WTC11 (cell line): ENCODE data around the gene PRKCZ.

Source experiments
- ATF1 ChIP-seq: sonication (generic); formaldehyde crosslinking; IDR thresholded peaks from 2 replicates; pipeline ENCODE4 v1.8.1; 2023; ENCODE audit warnings: mild to moderate bottlenecking, moderate library complexity, missing genetic modification reagents
- CBFB ChIP-seq: sonication (generic); formaldehyde crosslinking; IDR thresholded peaks from 2 replicates; pipeline ENCODE4 v1.8.1; 2022; ENCODE audit warnings: mild to moderate bottlenecking, low read depth, missing genetic modification reagents
- CTCF ChIP-seq: fragments of 200-600 bp; IDR thresholded peaks from 2 replicates; pipeline ENCODE4 v1.8.0; 2022; ENCODE audit warnings: antibody characterized with exemption
- NFYB ChIP-seq: sonication (generic); formaldehyde crosslinking; conservative IDR thresholded peaks from 2 replicates; pipeline ENCODE4 v1.8.0; 2022; ENCODE audit warnings: low read depth, missing genetic modification reagents
- SP1 ChIP-seq: sonication (generic); formaldehyde crosslinking; conservative IDR thresholded peaks from 2 replicates; pipeline ENCODE4 v1.8.1; 2022; ENCODE audit warnings: missing genetic modification reagents
- TEAD4 ChIP-seq: sonication (generic); formaldehyde crosslinking; IDR thresholded peaks from 2 replicates; pipeline ENCODE4 v1.8.0; 2022; ENCODE audit warnings: mild to moderate bottlenecking, missing genetic modification reagents
- ZNF232 ChIP-seq: sonication (generic); formaldehyde crosslinking; IDR thresholded peaks from 2 replicates; pipeline ENCODE4 v1.8.0; 2022; ENCODE audit warnings: mild to moderate bottlenecking, missing genetic modification reagents
- TF ChIP-seq, protein P1 (sequence below): sonication (generic); formaldehyde crosslinking; IDR thresholded peaks from 2 replicates; pipeline ENCODE4 v1.8.0; 2023; ENCODE audit warnings: missing genetic modification reagents
- TF ChIP-seq, protein P2 (sequence below): sonication (generic); formaldehyde crosslinking; IDR thresholded peaks from 2 replicates; pipeline ENCODE4 v1.8.1; 2023; ENCODE audit warnings: mild to moderate bottlenecking, moderate library complexity, missing genetic modification reagents
- TF ChIP-seq, protein P3 (sequence below): sonication (generic); formaldehyde crosslinking; IDR thresholded peaks from 2 replicates; pipeline ENCODE4 v1.8.0; 2022; ENCODE audit warnings: missing genetic modification reagents
- TF ChIP-seq, protein P4 (sequence below): sonication (generic); formaldehyde crosslinking; IDR thresholded peaks from 2 replicates; pipeline ENCODE4 v1.8.0; 2022; ENCODE audit warnings: mild to moderate bottlenecking, missing genetic modification reagents
- TF ChIP-seq, protein P5 (sequence below): sonication (generic); formaldehyde crosslinking; IDR thresholded peaks from 2 replicates; pipeline ENCODE4 v1.8.0; 2022; ENCODE audit warnings: mild to moderate bottlenecking, missing genetic modification reagents

DNA sequence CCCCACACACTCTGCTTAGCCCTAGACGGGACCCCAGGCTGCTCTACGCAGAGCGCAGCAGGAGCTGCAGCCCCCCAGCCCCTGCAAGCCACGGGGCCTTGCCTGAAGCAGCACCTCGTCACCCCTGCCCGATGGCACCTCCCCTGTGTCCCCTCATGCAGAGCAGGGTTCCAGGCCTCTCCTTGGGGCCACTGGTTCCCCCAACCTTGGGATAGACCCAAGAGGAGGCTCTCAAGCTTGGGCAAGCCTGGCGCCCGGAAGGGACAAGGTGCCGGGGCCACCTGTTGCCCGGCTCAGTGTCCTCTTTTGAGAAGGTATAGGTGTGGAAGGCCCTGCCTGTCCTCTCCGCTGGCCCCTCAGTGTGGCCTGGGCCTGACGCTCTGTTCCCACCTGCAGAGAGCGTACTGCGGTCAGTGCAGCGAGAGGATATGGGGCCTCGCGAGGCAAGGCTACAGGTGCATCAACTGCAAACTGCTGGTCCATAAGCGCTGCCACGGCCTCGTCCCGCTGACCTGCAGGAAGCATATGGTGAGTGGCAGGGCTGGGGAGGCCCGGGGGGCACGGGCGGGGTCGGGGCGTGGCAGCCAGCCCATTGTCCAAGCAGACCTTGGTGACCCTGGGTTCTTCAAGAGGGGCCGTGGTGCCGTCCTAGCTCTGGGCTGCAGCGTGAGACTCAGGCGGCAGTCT, 93.7 kb downstream of the PRKCZ start:
- no peak for TF ChIP-seq ZNF232
- TF ChIP-seq, protein P1, sequence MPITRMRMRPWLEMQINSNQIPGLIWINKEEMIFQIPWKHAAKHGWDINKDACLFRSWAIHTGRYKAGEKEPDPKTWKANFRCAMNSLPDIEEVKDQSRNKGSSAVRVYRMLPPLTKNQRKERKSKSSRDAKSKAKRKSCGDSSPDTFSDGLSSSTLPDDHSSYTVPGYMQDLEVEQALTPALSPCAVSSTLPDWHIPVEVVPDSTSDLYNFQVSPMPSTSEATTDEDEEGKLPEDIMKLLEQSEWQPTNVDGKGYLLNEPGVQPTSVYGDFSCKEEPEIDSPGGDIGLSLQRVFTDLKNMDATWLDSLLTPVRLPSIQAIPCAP (CRISPR knock-in tag) = no peak
- no peak for TF ChIP-seq CTCF
- TF ChIP-seq, protein P2, sequence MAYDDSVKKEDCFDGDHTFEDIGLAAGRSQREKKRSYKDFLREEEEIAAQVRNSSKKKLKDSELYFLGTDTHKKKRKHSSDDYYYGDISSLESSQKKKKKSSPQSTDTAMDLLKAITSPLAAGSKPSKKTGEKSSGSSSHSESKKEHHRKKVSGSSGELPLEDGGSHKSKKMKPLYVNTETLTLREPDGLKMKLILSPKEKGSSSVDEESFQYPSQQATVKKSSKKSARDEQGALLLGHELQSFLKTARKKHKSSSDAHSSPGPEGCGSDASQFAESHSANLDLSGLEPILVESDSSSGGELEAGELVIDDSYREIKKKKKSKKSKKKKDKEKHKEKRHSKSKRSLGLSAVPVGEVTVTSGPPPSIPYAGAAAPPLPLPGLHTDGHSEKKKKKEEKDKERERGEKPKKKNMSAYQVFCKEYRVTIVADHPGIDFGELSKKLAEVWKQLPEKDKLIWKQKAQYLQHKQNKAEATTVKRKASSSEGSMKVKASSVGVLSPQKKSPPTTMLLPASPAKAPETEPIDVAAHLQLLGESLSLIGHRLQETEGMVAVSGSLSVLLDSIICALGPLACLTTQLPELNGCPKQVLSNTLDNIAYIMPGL (CRISPR knock-in tag) = no peak
- no peak for TF ChIP-seq ATF1 (CRISPR knock-in tag)
- TF ChIP-seq CBFB (CRISPR knock-in tag) = no peak
- TF ChIP-seq NFYB = no peak
- TF ChIP-seq TEAD4 = no peak
- TF ChIP-seq, protein P3, sequence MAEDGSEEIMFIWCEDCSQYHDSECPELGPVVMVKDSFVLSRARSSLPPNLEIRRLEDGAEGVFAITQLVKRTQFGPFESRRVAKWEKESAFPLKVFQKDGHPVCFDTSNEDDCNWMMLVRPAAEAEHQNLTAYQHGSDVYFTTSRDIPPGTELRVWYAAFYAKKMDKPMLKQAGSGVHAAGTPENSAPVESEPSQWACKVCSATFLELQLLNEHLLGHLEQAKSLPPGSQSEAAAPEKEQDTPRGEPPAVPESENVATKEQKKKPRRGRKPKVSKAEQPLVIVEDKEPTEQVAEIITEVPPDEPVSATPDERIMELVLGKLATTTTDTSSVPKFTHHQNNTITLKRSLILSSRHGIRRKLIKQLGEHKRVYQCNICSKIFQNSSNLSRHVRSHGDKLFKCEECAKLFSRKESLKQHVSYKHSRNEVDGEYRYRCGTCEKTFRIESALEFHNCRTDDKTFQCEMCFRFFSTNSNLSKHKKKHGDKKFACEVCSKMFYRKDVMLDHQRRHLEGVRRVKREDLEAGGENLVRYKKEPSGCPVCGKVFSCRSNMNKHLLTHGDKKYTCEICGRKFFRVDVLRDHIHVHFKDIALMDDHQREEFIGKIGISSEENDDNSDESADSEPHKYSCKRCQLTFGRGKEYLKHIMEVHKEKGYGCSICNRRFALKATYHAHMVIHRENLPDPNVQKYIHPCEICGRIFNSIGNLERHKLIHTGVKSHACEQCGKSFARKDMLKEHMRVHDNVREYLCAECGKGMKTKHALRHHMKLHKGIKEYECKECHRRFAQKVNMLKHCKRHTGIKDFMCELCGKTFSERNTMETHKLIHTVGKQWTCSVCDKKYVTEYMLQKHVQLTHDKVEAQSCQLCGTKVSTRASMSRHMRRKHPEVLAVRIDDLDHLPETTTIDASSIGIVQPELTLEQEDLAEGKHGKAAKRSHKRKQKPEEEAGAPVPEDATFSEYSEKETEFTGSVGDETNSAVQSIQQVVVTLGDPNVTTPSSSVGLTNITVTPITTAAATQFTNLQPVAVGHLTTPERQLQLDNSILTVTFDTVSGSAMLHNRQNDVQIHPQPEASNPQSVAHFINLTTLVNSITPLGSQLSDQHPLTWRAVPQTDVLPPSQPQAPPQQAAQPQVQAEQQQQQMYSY = no peak
- TF ChIP-seq, protein P4, sequence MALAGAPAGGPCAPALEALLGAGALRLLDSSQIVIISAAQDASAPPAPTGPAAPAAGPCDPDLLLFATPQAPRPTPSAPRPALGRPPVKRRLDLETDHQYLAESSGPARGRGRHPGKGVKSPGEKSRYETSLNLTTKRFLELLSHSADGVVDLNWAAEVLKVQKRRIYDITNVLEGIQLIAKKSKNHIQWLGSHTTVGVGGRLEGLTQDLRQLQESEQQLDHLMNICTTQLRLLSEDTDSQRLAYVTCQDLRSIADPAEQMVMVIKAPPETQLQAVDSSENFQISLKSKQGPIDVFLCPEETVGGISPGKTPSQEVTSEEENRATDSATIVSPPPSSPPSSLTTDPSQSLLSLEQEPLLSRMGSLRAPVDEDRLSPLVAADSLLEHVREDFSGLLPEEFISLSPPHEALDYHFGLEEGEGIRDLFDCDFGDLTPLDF (CRISPR knock-in tag) = no peak
- TF ChIP-seq, protein P5, sequence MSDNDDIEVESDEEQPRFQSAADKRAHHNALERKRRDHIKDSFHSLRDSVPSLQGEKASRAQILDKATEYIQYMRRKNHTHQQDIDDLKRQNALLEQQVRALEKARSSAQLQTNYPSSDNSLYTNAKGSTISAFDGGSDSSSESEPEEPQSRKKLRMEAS = no peak
- TF ChIP-seq SP1 (CRISPR knock-in tag) = no peak
